ENCODE measurements around the gene SBNO1.

SBNO1 gene

DNA sequence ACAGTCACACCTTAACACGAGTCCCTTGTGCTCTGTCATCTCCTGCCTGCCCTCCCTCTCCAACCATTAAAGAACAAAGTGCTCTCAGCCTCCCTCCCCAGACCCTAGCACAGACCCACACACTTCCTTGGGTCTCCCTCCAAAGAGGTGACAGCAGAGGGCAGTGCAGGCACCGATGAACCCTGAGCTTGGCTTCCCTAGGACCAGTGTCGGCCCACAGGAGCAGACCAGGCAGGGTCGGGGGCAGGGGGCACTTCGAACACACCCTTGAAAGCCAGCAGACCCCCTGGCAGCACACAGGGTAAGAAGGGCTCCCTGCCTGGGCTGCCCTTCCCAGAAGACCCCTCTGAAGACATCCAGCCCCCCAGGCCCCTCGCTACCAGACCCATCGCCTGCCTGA, 100.0 kb downstream of the SBNO1 start:
- no peak overlapping the region for H3K4me3 ChIP-seq (ENCODE audit: low read depth, low read length)
- TF ChIP-seq, protein P1, sequence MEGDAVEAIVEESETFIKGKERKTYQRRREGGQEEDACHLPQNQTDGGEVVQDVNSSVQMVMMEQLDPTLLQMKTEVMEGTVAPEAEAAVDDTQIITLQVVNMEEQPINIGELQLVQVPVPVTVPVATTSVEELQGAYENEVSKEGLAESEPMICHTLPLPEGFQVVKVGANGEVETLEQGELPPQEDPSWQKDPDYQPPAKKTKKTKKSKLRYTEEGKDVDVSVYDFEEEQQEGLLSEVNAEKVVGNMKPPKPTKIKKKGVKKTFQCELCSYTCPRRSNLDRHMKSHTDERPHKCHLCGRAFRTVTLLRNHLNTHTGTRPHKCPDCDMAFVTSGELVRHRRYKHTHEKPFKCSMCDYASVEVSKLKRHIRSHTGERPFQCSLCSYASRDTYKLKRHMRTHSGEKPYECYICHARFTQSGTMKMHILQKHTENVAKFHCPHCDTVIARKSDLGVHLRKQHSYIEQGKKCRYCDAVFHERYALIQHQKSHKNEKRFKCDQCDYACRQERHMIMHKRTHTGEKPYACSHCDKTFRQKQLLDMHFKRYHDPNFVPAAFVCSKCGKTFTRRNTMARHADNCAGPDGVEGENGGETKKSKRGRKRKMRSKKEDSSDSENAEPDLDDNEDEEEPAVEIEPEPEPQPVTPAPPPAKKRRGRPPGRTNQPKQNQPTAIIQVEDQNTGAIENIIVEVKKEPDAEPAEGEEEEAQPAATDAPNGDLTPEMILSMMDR (IDR thresholded peaks at IDR 0.05; ENCODE audit: low read depth, low read length), result peak; percentile 60
- TF ChIP-seq MYC (IDR thresholded peaks at IDR 0.05; ENCODE audit: low read depth, low read length), result no peak
- DNase-seq (ENCODE audit: low read depth), result peak; percentile 63

DNA sequence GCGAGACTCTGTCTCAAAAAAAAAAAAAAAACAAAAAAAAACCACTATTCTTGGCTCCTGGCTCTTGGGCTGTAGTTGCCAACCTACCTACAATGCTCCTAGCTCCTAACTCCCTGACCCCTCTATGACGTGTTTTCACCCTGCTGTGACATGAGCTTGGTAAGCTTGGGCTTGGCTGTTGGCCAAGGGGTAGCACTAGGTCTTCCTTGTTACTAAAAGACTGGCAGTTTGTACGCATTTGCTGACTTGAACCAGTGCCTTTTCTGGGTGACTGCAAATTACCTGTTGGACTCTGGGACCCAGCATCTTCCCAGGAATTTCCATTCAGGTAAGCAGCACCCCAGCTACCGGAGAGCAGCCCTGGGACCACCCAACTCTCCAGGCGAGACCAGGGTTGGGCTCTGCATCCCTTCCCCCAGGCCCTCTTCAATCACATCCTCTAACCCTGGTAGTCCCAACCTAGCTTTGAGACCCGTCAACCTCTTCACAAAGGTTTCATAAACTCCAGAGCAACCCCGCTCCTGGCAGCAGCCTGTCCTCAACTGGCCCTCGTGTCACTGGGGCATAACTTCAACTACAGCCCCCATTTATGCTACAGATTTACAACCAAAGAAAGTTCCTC, 101.3 kb downstream of the SBNO1 start:
- DNase-seq (ENCODE audit: low read depth), result no peak
- no peak for TF ChIP-seq MYC (IDR thresholded peaks at IDR 0.05; ENCODE audit: low read depth, low read length)
- no peak overlapping the region for H3K4me3 ChIP-seq (ENCODE audit: low read depth, low read length)

DNA sequence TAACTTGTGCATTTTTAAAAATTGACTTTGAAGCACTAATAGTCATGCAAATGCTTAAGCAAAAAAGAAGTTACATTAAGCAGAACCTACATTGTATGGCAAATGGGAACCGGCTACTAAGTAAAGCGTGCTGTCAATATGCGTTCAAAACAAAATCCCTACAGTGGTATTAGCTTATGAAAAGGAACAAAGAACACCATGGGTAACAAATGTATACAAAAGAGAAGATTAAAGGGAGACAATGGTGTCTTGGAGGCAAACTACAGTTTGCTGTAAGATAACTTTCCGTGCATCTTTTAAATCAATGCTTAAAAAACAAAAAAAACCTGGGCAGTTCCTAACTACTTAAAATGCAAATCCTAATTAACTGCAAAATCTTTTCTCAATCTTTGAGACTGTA, 103.5 kb downstream of the SBNO1 start:
- TF ChIP-seq MYC (IDR thresholded peaks at IDR 0.05; ENCODE audit: low read depth, low read length) (no peak), POLR2A (IDR thresholded peaks at IDR 0.05; ENCODE audit: extremely low read depth, insufficient read length) (no peak)
- TF ChIP-seq, protein P2, sequence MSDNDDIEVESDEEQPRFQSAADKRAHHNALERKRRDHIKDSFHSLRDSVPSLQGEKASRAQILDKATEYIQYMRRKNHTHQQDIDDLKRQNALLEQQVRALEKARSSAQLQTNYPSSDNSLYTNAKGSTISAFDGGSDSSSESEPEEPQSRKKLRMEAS (IDR thresholded peaks at IDR 0.05; ENCODE audit: low read depth, low read length), result no peak
- TF ChIP-seq, protein P1 (IDR thresholded peaks at IDR 0.05; ENCODE audit: low read depth, low read length), result no peak
- no peak for DNase-seq (ENCODE audit: low read depth)
- no peak overlapping the region for H3K4me3 ChIP-seq (ENCODE audit: low read depth, low read length)

DNA sequence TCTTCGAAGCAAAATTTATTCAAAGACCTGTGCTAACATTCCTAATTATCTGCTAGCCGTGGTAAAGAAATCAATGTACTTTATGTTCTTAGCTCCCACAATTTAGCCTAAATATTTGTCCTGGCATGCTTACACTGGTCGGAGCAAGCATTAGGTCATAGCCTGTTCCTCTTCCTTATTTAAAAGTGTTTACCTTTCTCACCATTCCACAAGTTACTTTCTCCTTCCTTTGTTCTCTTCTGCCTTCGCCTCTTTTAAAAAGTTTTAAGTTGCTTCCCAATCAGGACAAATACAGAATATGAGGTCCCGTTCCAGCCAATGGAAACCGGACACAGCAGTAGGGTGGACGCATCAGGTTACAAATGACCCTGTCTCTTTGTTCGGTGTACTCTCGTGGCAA, 104.6 kb downstream of the SBNO1 start:
- TF ChIP-seq, protein P2 (IDR thresholded peaks at IDR 0.05; ENCODE audit: low read depth, low read length), result no peak
- TF ChIP-seq POLR2A (IDR thresholded peaks at IDR 0.05; ENCODE audit: extremely low read depth, insufficient read length), result no peak
- TF ChIP-seq, protein P1 (IDR thresholded peaks at IDR 0.05; ENCODE audit: low read depth, low read length), result no peak
- no peak for TF ChIP-seq MYC (IDR thresholded peaks at IDR 0.05; ENCODE audit: low read depth, low read length)
- no peak overlapping the region for H3K4me3 ChIP-seq (ENCODE audit: low read depth, low read length)
- no peak for DNase-seq (ENCODE audit: low read depth)

DNA sequence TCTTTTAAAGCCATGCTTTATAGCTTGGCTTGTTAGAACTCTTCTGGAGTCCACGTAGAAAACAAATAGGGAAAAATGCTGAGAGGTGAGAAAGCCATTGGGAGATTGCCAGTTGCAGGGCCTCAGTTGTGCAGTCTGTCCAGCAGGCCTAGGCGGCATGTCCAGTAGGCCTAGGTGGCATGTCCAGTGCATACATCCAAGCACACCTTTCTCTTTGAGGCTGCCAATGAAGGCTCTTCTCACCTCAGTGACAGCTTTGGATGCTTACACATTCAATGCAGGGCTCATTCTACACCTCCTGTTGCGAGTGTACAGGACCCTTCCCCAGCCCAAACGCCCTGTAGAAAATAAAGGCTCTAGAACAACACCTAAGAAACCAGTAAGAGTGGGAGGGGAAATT, 106.1 kb downstream of the SBNO1 start:
- no peak overlapping the region for H3K4me3 ChIP-seq (ENCODE audit: low read depth, low read length)
- no peak for DNase-seq (ENCODE audit: low read depth)
- TF ChIP-seq POLR2A (IDR thresholded peaks at IDR 0.05; ENCODE audit: extremely low read depth, insufficient read length), result no peak
- TF ChIP-seq, protein P2 (IDR thresholded peaks at IDR 0.05; ENCODE audit: low read depth, low read length), result no peak
- no peak for TF ChIP-seq MYC (IDR thresholded peaks at IDR 0.05; ENCODE audit: low read depth, low read length)
- TF ChIP-seq, protein P1 (IDR thresholded peaks at IDR 0.05; ENCODE audit: low read depth, low read length), result no peak

DNA sequence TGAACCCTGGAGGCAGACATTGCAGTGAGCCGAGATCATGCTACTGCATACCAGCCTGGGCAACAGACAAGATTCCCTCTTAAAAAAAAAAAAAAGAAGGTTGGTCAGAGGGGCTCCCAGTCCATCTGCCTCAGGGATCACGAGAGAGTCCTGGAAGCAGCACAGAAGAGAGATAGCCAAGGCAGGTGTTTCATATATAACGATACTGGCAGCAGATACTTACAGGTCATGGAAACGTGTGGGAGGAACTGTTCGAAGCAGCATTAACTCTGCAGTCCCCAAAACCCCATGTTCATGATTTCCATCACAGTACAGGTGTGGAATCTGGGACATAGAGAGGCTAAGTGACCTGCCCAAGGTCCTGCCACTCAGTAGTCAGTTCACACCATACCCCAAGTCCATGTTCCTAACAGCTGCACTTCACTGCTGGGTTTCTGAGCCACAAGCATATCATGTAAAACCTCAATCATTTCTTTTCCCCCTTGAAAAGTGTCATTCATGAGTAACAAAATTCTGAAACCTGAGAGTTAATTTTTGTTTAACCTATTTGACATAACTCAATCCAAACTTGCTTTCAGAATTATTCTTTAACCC, 109.7 kb downstream of the SBNO1 start:
- H3K4me3 ChIP-seq (ENCODE audit: low read depth, low read length), result no peak overlapping the region
- TF ChIP-seq MYC (IDR thresholded peaks at IDR 0.05; ENCODE audit: low read depth, low read length), result no peak
- TF ChIP-seq, protein P1 (IDR thresholded peaks at IDR 0.05; ENCODE audit: low read depth, low read length), result no peak
- TF ChIP-seq, protein P2 (IDR thresholded peaks at IDR 0.05; ENCODE audit: low read depth, low read length), result no peak
- no peak for TF ChIP-seq POLR2A (IDR thresholded peaks at IDR 0.05; ENCODE audit: extremely low read depth, insufficient read length)
- DNase-seq (ENCODE audit: low read depth), result no peak
